Ascending aorta (tissue), 2 donors: Measurements from ENCODE around the gene KBTBD4. TPM values are rescaled to one million over a fixed set of nuclear protein-coding genes. Genes with fewer than 3 reads are reported as not detected.

ENCODE experiments used
- DNase-seq, 2 donors: peaks; one replicate each; pipeline ENCODE4 v3.0.0-alpha.2; 2019; ENCODE audit warnings: low spot score in 2 of 2
- H3K27ac ChIP-seq, 2 donors: fragments of 200-600 bp; sonication (generic); one replicate each; pipeline ENCODE4 v1.5.1; 2016 to 2017; ENCODE audit warnings: mild to moderate bottlenecking in 1 of 2
- H3K27me3 ChIP-seq: fragments of 200-600 bp; sonication (generic); one replicate; pipeline ENCODE4 v1.5.1; 2017
- H3K36me3 ChIP-seq, 2 donors: fragments of 200-600 bp; sonication (generic); one replicate each; pipeline ENCODE4 v1.5.1; 2016
- H3K4me1 ChIP-seq, 2 donors: fragments of 200-600 bp; sonication (generic); one replicate each; pipeline ENCODE4 v1.5.1; 2016 to 2017; ENCODE audit warnings: mild to moderate bottlenecking in 1 of 2
- H3K4me3 ChIP-seq, 2 donors: fragments of 200-600 bp; sonication (generic); one replicate each; pipeline ENCODE4 v1.5.1; 2016 to 2017; ENCODE audit warnings: mild to moderate bottlenecking in 1 of 2
- H3K9me3 ChIP-seq, 2 donors: fragments of 200-600 bp; sonication (generic); one replicate each; pipeline ENCODE4 v1.5.1; 2016
- intact Hi-C: fragments of 100-400 bp; cut with DNase I; formaldehyde crosslinking; loops from one replicate; pipeline ENCODE4 v1.15.1; 2023
- total RNA-seq: library from RNA; depleted of rRNA; stranded (reverse); fragments of >200 nt; gene quantifications from one replicate; pipeline ENCODE4 v1.1.0, GENCODE V29; 2016
- TF ChIP-seq, protein P1 (sequence below), 3 experiments: fragments of 200-600 bp in 2 of 3; fragments of 450-650 bp in 1 of 3; sonication (generic) in 2 of 3; IDR thresholded peaks; one replicate each; pipeline ENCODE4 v1.5.1; 2016 to 2019; ENCODE audit warnings: antibody characterized with exemption in 3 of 3, mild to moderate bottlenecking in 1 of 3, moderate library complexity in 1 of 3

Gene KBTBD4
- total RNA-seq, 1 donor from 2014 or later = 14.8 TPM

DNA sequence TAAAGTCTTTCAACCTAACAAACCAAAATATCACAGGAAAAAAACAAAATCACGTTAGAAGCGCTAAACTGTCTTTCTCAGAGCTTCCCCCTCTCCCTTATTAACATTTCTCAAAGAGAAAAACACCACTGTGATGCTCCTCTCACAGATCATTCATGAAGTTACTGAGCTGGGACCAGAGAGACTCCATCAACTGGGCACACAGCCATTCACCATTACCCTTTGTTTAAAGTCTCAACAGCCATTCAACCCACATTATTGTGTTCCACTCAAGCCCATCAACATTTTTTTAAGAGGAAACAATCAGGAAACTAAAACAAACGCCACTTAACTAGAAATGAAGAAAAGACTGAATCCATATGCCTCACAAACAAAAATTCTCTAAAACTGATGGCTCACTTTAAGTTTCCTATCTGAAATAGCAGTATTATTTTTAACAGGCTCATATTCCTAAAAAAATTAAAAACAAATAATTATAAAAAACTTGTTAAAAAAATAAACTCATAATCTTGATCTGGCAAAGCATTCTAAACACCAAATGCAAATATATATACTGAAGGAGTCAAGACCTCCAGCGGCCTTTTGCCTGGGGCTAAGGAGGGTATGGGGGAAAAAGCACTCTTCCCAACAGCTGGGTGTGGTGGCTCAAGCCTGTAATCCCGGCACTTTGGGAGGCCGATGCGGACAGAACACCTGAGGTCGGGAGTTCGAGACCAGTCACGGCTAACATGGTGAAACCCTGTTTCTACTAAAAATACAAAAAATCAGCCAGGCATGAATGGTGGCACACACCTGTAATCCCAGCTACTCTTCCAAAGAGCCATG is 39.8 kb downstream of the KBTBD4 start:
- Histone ChIP-seq H3K4me1 (peaks cover 0 to 31% of the 10 kb centered on the region in 2 donors), H3K4me3 (no peak overlapping the region)
- DNase-seq = no peak

DNA sequence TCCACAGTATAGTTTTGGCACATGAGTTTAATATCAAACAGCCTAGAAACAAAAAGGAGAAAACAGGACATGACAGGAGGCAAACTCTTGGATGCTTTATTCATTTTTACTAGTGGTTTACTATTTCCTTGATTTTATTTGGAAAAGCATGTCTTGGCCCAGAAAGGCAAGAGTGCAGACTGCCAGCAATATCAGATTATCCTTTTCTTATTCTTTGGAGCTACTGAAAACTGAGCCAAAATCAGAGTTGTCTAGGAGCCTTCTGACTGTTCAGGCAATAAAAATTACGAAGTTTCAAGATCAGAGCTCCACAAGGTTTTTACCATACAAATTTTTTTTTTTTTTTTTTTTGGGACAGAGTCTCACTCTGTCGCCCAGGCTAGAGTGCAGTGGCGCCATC is 41.9 kb downstream of the KBTBD4 start:
- H3K27me3 ChIP-seq = no peaks in the 10 kb centered on the region
- TF ChIP-seq, protein P1, sequence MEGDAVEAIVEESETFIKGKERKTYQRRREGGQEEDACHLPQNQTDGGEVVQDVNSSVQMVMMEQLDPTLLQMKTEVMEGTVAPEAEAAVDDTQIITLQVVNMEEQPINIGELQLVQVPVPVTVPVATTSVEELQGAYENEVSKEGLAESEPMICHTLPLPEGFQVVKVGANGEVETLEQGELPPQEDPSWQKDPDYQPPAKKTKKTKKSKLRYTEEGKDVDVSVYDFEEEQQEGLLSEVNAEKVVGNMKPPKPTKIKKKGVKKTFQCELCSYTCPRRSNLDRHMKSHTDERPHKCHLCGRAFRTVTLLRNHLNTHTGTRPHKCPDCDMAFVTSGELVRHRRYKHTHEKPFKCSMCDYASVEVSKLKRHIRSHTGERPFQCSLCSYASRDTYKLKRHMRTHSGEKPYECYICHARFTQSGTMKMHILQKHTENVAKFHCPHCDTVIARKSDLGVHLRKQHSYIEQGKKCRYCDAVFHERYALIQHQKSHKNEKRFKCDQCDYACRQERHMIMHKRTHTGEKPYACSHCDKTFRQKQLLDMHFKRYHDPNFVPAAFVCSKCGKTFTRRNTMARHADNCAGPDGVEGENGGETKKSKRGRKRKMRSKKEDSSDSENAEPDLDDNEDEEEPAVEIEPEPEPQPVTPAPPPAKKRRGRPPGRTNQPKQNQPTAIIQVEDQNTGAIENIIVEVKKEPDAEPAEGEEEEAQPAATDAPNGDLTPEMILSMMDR (IDR thresholded peaks at IDR 0.05) = no peak
- no peak overlapping the region for H3K4me3 ChIP-seq
- DNase-seq = no peak
- H3K27ac ChIP-seq = peak overlapping the region in 1 of 2 donors; percentile 20
- H3K4me1 ChIP-seq = peaks cover 9 to 45% of the 10 kb centered on the region in 2 donors
- H3K9me3 ChIP-seq = no peaks in the 10 kb centered on the region
- intact Hi-C loops = no loop called here
- H3K36me3 ChIP-seq = no peaks in the 10 kb centered on the region

More for the DNA sequence above, 39.8 kb downstream of the KBTBD4 start:
- Histone ChIP-seq H3K27ac (no peak overlapping the region), H3K36me3 (no peaks in the 10 kb centered on the region), H3K27me3 (no peaks in the 10 kb centered on the region), H3K9me3 (no peaks in the 10 kb centered on the region)
- intact Hi-C loops = no loop called here
- TF ChIP-seq, protein P1 (IDR thresholded peaks at IDR 0.05) = no peak

DNA sequence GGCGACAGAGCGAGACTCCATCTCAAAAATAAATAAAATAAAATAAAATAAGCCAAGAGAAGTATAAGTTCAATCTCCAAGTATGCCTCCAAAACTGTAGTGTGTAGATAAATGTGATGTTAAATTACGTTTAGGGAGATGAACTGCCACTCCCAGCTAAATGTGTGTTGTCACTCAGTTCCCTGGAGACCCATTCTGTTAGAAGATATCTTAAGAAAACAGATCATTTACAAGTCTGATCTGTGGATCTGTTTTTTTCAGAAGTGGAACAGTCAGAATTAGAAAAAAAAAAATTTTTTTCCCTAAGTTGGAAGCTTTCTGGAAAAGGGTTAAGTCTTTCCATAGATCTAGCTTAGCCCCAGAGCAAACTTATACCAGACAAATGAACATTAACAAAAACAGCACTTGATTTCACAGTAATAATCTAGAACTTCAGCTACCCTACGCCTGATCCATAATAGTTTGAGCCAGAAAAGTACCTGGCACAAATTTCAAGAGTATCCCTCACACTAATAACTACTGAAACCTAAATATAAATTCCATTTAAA is 44.0 kb downstream of the KBTBD4 start:
- intact Hi-C loops = no loop called here
- H3K4me3 ChIP-seq = no peak overlapping the region
- no peaks in the 10 kb centered on the region for H3K36me3 ChIP-seq
- H3K9me3 ChIP-seq = no peaks in the 10 kb centered on the region
- no peak for DNase-seq
- no peaks in the 10 kb centered on the region for H3K27me3 ChIP-seq
- TF ChIP-seq, protein P1 (IDR thresholded peaks at IDR 0.05) = no peak
- H3K27ac ChIP-seq = peak overlapping the region; percentile 25 to 52
- peaks cover 12 to 45% of the 10 kb centered on the region in 2 donors for H3K4me1 ChIP-seq

DNA sequence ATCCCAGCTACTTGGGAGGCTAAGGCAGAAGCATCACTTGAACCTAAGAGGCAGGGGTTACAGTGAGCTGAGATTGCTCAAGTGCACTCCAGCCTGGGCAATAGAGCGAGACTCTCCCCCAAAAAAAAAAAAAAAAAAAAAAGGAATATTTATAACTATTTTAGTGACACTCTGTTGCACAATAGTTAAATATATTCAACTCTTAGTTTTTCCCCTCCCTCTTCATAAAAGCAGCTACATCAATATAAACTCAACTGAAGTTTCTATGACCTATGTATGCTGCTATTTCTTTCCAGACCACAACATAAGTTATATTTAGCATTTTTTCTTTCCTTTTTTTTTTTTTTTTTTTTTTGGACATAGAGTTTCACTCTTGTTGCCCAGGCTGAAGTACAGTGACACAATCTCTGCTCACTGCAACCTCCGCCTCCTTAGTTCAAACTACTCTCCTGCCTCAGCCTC is 45.0 kb downstream of the KBTBD4 start:
- intact Hi-C loops = loop anchor here (2.0 kb wide), 1 partner anchor 19 kb away; the partner anchor contains the start of gene CELF1
- H3K27ac ChIP-seq = peak overlapping the region; percentile 22 to 64
- H3K4me3 ChIP-seq = no peak overlapping the region
- peaks cover 12 to 44% of the 10 kb centered on the region in 2 donors for H3K4me1 ChIP-seq
- H3K27me3 ChIP-seq = no peaks in the 10 kb centered on the region
- DNase-seq = no peak
- H3K36me3 ChIP-seq = no peaks in the 10 kb centered on the region
- TF ChIP-seq, protein P1 (IDR thresholded peaks at IDR 0.05) = no peak
- H3K9me3 ChIP-seq = no peaks in the 10 kb centered on the region

DNA sequence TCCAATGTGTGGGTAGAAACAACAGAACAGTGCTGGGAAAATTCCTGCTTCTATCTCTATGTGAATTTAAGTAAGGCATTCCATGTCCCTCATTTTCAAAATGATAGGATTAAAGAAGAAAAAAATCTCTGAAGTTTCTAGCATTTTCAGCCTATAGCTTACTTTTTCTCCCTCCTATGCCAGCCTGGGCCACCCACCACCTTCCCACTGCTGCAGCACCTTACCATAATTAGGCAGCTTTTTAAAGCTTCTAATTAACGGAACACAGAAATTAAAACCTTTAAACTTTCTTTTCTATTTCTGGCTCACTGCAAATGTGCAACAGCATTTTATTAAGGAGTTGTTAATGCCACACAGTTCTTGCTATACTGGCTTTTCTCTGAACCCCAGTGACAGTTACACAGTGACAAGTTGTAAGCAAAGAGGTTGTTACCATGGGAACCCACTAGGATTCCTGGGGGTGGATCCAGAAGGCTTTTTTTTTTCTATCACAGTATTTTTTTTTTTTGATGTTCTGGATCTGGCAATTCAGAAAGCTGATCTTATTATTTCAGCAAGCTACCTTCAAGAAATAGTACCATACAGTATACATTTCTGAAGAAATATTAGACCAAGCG is 46.1 kb downstream of the KBTBD4 start:
- intact Hi-C loops = loop anchor here (2.0 kb wide), 1 partner anchor 20 kb away; the partner anchor contains the start of gene CELF1
- TF ChIP-seq, protein P1 (IDR thresholded peaks at IDR 0.05) = no peak
- Histone ChIP-seq H3K27ac (peak overlapping the region; percentile 22 to 64), H3K4me1 (peaks cover 12 to 44% of the 10 kb centered on the region in 2 donors), H3K36me3 (no peaks in the 10 kb centered on the region), H3K9me3 (no peaks in the 10 kb centered on the region), H3K27me3 (no peaks in the 10 kb centered on the region), H3K4me3 (no peak overlapping the region)
- DNase-seq = no peak
